ENCODE measurements around the gene SPO11. TPM values are rescaled to one million over a fixed set of nuclear protein-coding genes. Genes with fewer than 3 reads are reported as not detected.

The SPO11 gene
- polyA plus RNA-seq, 1 experiment, result not detected

DNA sequence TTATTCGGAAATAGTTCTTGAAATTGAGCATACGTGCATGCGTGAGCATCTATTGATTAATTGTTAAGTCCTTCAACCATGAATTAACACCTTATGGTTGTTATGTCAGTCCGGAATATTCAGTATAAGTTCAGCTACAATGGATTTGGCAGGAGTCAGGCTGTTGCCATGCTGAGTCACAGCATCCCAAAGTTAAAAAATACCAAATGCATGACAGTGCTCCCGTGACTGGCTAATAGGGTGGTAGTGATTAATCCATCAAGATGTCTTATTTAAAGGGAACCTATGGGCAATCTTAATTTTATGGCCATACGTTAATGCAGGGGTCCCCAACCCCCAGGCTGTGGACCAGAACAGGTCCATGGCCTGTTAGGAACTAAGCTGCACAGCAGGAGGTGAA is 31.9 kb downstream of the SPO11 start:
- ChIA-PET CTCF (interaction anchor here (0.6 to 3.4 kb wide), 5 partner anchors 15 to 1033 kb away, joined by 3 to 13 read pairs (median 4); no protein-coding TSS in a partner anchor), POLR2A (no interaction called here)
- TF ChIP-seq CTCF (IDR thresholded peaks at IDR 0.05; ENCODE audit: insufficient read depth, low read depth, low read length), result no peak
- no peaks in the 10 kb centered on the region for H3K27me3 ChIP-seq (ENCODE audit: control insufficient read depth, insufficient read depth, low read length)
- DNase-seq (ENCODE audit: low read depth), result peak; percentile 63
- no peak overlapping the region for H3K4me3 ChIP-seq (ENCODE audit: low read depth, low read length)
- peaks cover 17% of the 10 kb centered on the region for H3K36me3 ChIP-seq (ENCODE audit: control insufficient read depth, insufficient read depth, low read length)

DNA sequence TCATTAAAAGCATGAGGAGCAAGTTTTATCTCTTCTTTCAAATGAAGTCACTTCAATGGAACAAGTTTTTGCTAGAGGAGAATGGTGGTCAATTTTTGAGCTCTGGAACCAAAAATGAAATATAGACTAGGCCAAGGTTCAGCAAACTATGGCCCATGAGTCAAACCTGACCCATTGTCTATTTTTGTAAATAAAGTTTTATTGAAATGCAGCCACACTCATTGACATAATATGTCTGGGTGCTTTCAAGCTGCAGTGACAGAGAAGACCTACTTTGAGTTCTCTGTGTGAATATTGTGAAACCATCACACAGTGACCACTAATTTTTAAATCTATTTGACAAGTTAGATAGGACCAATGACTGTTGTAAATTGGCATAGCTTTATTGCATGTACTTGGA is 34.8 kb downstream of the SPO11 start:
- POLR2A ChIA-PET, result no interaction called here
- DNase-seq (ENCODE audit: low read depth), result no peak
- H3K36me3 ChIP-seq (ENCODE audit: control insufficient read depth, insufficient read depth, low read length), result peaks cover 23% of the 10 kb centered on the region
- H3K27me3 ChIP-seq (ENCODE audit: control insufficient read depth, insufficient read depth, low read length), result no peaks in the 10 kb centered on the region
- no peak for TF ChIP-seq CTCF (IDR thresholded peaks at IDR 0.05; ENCODE audit: insufficient read depth, low read depth, low read length)
- CTCF ChIA-PET, result interaction anchor here (1.1 to 2.1 kb wide), 2 partner anchors 17 to 105 kb away, joined by 3 to 7 read pairs; no protein-coding TSS in a partner anchor
- H3K4me3 ChIP-seq (ENCODE audit: low read depth, low read length), result no peak overlapping the region

GRCh38 chr20:57369596-57369995 is 40.0 kb downstream of the SPO11 start:
- no peak for DNase-seq (ENCODE audit: low read depth)
- no peaks in the 10 kb centered on the region for H3K27me3 ChIP-seq (ENCODE audit: control insufficient read depth, insufficient read depth, low read length)
- peaks cover 33% of the 10 kb centered on the region for H3K36me3 ChIP-seq (ENCODE audit: control insufficient read depth, insufficient read depth, low read length)
- POLR2A ChIA-PET, result no interaction called here
- no peak for TF ChIP-seq CTCF (IDR thresholded peaks at IDR 0.05; ENCODE audit: insufficient read depth, low read depth, low read length)
- no peak overlapping the region for H3K4me3 ChIP-seq (ENCODE audit: low read depth, low read length)
- CTCF ChIA-PET, result interaction anchor here (1.0 to 1.4 kb wide), 2 partner anchors 108 to 129 kb away, joined by 3 to 5 read pairs; no protein-coding TSS in a partner anchor

GRCh38 chr20:57370316-57370715 is 40.7 kb downstream of the SPO11 start:
- POLR2A ChIA-PET, result no interaction called here
- no peak overlapping the region for H3K4me3 ChIP-seq (ENCODE audit: low read depth, low read length)
- H3K27me3 ChIP-seq (ENCODE audit: control insufficient read depth, insufficient read depth, low read length), result no peaks in the 10 kb centered on the region
- H3K36me3 ChIP-seq (ENCODE audit: control insufficient read depth, insufficient read depth, low read length), result peaks cover 39% of the 10 kb centered on the region
- TF ChIP-seq CTCF (IDR thresholded peaks at IDR 0.05; ENCODE audit: insufficient read depth, low read depth, low read length), result no peak
- DNase-seq (ENCODE audit: low read depth), result no peak
- CTCF ChIA-PET, result interaction anchor here (0.6 to 1.4 kb wide), 4 partner anchors 11 to 128 kb away, joined by 3 to 5 read pairs (median 3); no protein-coding TSS in a partner anchor

DNA sequence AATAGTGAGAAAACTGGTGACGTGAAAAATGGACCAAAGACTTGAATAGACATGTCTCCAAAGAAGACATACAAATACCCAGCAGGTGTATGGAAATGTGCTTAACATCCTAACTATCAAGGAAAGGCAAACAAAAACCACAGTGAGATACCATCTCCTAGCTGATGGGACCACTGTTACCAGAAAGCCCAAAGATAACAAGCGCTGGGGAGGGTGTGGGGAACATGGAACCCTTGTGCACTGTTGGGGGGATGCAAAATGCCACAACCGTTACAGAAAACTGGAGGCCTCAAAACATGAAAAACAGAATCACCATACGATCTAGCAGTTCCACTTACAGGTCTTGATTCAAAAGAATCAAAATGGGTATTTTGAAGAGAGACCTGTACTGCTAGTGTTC is 41.8 kb downstream of the SPO11 start:
- ChIA-PET POLR2A (no interaction called here), CTCF (interaction anchor here (1.3 kb wide), 1 partner anchor 127 kb away, joined by 3 read pairs; no protein-coding TSS in a partner anchor)
- no peak overlapping the region for H3K4me3 ChIP-seq (ENCODE audit: low read depth, low read length)
- H3K27me3 ChIP-seq (ENCODE audit: control insufficient read depth, insufficient read depth, low read length), result no peaks in the 10 kb centered on the region
- no peak for TF ChIP-seq CTCF (IDR thresholded peaks at IDR 0.05; ENCODE audit: insufficient read depth, low read depth, low read length)
- no peak for DNase-seq (ENCODE audit: low read depth)
- H3K36me3 ChIP-seq (ENCODE audit: control insufficient read depth, insufficient read depth, low read length), result peaks cover 39% of the 10 kb centered on the region
